Tongue (tissue), 2 donors: ENCODE measurements around the gene LSM7. TPM values are rescaled to one million over a fixed set of nuclear protein-coding genes. Genes with fewer than 3 reads are reported as not detected.
"Not testable (repeated sequence)": the region's sequence is repeated elsewhere in the genome, so short reads cannot be mapped to it uniquely, and the experiment has no call there.

Source experiments
- DNase-seq: peaks from one replicate; pipeline ENCODE4 v3.0.0-alpha.2; 2015
- total RNA-seq: library from RNA; depleted of rRNA; stranded (reverse); fragments of >200 nt; gene quantifications from one replicate; pipeline ENCODE4 v1.2.3, GENCODE V29; 2014

Gene LSM7
- total RNA-seq, 1 donor from 2014 or later, result 88.5 TPM

- no peak for DNase-seq
Measured at GRCh38 chr19:2300533-2300932, 27.9 kb downstream of the LSM7 start.

- DNase-seq, result no peak
Measured at GRCh38 chr19:2296141-2296540, 32.2 kb downstream of the LSM7 start.

GRCh38 chr19:2294687-2295335, 33.6 kb downstream of the LSM7 start:
- DNase-seq, result peak; percentile 67

DNA sequence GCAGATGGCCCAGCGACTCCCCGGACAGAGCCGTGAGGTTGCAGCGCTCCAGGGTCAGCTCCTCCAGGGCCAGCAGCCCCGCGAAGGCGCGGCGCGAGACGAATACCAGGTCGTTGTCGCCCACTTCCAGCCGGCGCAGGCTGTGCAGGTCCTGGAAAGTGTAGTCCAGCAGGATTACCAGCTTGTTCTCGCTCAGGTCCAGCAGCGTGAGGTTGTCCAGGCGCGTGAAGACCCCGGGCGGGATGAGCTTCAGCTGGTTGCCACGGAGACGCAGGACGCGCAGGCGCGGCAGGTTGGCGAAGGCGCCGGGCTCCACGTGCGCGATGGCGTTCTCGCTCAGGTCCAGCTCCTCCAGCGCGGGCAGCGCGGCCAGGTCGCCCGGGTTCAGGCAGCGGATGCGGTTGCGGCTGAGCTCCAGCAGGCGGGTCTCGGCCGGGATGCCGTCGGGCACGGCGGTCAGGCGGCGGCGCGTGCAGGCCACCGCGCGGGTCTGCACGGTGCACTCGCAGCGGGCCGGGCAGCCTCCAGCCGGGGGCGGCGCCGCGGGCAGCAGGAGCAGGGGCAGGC, 37.1 kb downstream of the LSM7 start:
- DNase-seq, result peak; percentile 45

DNA sequence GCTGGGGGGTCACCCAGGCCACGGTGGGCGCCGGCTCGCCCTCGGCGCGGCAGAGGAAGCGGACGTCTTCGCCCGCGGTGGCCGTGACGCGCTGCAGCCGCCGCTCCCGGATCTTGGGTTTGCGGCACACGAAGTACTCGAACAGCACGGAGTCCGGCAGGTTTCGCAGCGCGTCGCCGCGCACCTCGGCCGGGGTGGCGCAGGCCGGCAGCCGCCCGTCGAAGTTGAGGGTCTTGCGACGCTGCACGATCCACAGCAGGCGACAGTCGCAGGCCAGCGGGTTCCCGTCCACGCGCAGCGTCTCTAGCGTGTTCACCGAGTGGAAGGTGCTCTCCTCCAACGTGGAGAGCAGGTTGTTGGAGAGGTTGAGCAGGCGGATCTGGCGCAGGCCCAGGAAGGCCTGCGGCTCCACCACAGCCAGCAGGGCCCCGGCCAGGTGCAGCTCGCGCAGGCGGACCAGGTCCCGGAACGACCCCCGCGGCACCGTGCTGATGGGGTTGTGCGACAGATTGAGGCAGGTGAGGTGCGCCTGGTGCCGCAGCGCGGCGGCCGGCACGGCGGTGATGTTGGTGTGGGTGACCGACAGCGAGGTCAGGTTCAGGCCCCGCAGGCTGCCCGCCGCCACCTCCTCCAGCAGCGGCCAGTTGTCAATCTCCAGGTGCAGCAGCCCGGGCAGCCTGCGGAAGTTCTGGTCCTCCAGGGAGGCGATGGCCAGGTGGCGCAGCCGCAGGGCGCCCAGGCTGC, 37.8 kb downstream of the LSM7 start:
- DNase-seq, result no peak

DNA sequence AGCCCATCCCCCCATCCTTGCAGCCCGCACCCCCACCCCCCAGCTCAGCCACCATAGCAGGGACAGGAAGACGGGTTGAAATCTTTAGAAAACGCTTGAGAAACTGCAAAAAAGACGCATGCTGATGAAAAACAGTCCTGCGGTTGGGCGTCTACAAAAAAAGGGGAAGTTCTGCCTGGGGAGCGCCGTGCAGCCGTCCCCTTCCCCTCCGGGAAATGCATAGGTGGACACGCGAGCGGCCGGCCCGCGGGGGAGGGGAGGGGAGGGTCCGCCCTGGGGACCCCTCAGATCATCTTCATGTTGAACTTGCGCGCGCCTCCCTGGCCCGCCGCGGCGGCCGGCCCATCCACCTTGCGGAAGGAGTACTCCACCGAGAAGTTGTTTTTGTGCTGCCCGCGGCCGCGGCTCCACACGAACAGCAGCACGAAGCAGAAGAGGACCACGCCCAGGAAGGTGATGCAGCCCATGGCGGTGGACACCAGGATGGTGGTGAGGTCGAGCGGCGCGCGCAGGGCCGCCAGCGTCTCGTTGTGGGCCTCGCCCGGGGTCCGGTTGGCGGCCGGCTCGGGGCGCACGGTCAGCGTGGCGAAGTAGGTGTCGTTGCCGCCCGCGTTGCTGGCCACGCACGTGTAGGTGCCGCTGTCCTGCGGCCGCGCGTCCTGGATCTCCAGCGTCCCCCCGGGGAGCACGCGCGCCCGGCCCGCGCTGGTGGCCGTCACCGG, 38.5 kb downstream of the LSM7 start:
- no peak for DNase-seq

- no peak for DNase-seq
Measured at GRCh38 chr19:2288818-2289713, 39.3 kb downstream of the LSM7 start.

GRCh38 chr19:2288338-2288817, 40.0 kb downstream of the LSM7 start:
- no peak for DNase-seq

GRCh38 chr19:2287585-2288337, 40.6 kb downstream of the LSM7 start:
- DNase-seq, result no peak

DNA sequence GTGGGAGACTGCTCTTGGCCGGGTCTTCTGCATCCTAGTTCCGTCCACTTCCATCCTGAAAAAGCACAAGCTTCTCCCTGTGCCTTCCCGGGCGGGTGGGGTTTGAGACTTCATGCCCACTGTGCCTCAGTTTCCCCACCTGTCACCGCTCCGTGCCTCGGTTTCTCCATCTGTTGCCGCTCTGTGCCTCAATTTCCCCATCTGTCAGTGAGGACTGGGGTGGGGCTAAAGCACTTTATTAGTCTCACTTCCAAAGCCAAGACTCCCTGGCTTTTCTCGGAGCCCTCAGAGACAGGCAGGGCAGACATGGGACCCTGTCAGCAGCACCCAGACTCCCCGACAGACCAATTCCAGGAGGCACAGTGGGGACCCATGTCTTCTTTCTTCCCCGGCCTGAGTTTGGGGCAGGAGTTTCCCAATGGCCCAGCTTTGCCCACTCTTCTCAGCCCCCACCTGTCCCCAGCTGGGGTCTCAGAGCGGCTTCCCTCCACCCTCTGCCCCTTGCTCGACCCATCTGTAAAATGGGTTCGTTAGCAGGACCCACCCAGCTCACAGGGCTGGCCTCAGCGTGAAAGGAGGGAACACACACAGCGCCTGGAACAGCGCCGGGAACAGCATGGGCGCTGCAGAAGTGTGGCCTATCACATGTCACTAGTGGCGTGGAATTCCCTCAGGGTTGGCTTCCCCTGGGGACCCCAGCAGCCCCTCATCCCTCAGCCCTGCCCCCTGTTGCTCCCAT, 41.8 kb downstream of the LSM7 start:
- no peak for DNase-seq

DNA sequence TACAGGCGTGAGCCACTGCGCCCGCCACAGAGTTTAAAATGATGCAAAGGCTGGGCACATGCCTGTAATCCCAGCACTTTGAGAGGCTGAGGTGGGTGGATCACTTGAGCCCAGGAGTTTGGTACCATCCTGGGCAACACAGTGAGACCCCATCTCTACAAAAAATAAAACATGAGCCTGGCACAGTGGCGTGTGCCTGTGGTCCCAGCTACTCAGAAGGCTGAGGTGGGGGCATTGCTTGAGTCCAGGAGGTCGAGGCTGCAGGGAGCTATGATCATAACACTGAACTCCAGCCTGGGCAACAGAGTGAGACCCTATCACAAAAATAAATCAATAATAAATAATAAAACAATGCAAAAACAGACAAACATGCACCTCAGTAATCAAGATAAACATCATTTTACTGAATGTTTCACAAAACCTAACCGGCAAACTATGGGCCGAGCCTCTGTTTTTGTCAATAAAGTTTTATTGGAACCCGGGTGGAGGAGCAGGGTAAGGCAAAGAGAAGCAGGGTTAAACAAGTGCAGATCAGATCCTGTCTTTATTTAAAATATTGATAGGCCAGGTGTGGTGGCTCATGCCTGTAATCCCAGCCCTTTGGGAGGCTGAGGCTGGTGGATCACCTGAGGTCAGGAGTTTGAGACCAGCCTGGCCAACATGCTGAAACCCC, 44.4 kb downstream of the LSM7 start:
- DNase-seq, result no peak

- DNase-seq, result no peak
Measured at GRCh38 chr19:2282862-2283237, 45.5 kb downstream of the LSM7 start.

DNA sequence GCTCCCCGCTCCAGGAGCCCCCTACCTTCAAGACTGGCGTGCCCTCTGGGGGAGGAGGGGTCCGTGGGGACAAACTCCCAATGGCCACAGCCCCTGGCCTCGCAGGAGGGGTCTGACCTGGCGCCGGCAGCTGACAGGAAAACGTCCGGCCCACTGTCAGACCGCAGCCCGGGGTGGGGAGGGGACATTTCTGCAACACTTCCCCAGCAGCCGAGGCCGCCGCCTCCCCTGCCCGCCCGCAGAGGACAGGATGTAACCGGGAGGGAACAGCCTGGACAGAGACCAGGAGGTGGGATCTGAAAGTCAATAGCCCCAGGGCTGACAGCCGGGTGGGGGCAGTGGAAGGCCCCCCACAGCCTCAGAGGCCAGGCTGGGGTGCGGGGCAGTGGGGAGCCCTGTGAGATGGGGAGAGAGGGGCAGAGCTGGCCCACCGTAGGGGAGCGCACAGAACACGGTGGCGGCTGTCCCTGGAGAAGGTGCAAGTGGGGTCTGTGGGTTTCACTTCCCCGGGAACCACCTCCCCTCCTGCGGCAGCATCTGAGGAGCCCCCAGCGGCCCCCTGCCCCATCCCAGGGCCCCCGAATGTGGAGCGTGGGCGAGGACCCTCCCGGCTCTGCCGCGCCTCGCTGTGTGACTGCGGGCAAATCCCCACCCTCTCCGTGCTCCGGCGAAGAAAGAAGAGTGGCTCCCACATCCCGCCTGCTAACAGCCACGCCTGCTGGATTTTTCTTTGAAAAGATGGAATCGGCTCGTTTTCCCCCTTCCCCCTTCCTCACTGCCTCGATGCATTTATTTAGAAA, 46.1 kb downstream of the LSM7 start, which contains the start of gene PEAK3:
Gene PEAK3 (minus strand): TSS at position 114 of the 800 bp plus-strand sequence. CDS start 1,244 bp downstream, outside the sequence.
- DNase-seq, result peak; percentile 60

GRCh38 chr19:2281265-2282061, 46.9 kb downstream of the LSM7 start:
- not testable (repeated sequence) for DNase-seq

DNA sequence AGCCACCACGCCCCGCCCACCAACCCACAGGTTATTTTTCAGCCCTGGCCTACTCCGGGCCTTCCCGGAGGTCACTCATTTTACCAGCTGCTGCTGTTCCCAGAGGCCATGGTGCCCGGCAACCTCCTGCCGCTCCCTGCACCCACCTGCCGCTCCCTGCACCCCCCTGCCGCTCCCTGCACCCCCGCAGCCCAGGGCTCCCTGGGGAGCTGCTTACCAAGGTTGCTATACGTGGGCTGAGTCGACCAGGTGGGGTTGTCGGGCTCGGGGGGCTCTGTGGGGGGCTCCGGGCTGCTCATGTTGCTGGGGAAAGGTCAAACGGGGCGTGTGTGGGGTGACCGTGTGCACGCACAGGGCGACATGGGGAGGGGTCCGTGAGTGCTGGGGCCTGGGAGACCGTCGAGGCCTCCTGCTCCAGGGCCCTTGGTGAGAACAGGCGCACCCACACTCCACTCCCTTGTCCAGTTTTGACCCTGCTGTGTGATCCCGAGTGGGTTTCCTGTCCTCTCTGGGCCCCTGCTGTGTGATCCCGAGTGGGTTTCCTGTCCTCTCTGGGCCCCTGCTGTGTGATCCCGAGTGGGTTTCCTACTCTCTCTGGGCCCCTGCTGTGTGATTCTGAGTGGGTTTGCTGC, 47.6 kb downstream of the LSM7 start:
- no peak for DNase-seq

DNA sequence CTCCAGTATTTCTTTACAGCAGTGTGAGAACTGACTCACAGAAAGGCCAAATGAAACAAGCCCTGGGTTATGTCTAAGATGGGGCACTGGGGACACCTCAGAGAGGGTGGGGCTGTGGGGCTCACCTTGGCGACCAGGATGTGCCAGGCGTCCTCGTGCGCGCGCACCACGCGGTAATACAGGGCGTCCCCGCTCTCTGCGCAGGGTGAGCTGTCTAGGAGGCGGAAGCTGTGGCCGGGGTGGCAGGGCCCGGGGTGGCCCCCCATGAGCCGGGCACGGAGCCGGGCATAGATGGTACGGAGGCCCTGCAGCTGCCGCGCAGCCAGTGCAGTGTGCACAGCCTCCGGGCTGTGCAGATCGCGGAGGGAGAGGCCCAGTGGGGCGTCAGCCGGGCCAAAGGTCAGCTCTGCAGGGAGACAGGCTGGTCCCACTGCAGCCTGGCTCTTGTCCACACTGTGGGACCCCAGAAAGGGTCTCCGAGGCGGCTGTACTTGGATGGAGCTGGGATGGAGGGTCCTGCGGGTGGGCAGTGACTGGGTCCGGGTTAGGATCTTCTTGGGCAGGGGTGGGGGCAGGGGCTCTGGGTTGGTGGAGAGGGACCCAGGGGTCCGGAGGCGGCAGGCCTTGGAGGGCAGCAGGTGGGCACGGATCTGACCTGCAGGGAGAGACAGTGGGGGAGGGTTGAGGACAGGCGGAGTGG, 49.8 kb downstream of the LSM7 start:
- DNase-seq, result no peak

DNA sequence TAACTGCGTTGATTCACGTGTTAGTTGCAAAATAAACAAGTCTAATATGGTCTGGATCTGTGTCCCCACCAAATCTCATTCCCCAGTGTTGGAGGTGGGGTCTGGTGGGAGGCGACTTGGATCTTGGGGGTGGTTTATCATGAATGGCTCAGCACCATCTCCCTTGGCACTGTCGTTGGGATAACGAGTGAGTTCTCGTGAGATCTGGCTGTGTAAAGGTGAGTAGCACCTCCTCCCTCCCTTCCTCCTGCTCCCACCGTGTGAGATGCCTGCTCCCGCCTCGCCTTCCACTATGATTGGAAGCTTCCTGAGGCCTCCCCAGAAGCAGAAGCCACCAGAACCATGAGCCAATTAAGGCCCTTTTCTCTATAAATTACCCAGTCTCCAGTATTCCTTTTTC, 51.2 kb downstream of the LSM7 start:
- DNase-seq, result no peak
